Activated CD8-positive, alpha-beta memory T cell treated with anti-CD3 and anti-CD28 coated beads for 1 hour (primary cell): ENCODE measurements around the gene PMIS2.
A peak's percentile ranks its signal among the peaks of the same experiment; 100 is the strongest.
"Not testable (repeated sequence)": the region's sequence is repeated elsewhere in the genome, so short reads cannot be mapped to it uniquely, and the experiment has no call there.

Experiments used
- DNase-seq, 2 donors: peaks; one replicate each; pipeline ENCODE4 v3.0.0-alpha.2; 2020; ENCODE audit warnings: low read depth in 1 of 2; ENCODE audit errors: extremely low read depth in 1 of 2

PMIS2 gene

GRCh38 chr19:35587321-35587720, 1.3 kb downstream of the PMIS2 start:
- DNase-seq = no peak

GRCh38 chr19:35590875-35591274, 4.9 kb downstream of the PMIS2 start:
- DNase-seq = no peak

- DNase-seq = no peak
These were observed 6.3 kb downstream of the PMIS2 start for GRCh38 chr19:35592226-35592625.

- DNase-seq = not testable (repeated sequence)
These were observed 9.1 kb downstream of the PMIS2 start for GRCh38 chr19:35595026-35595425.

DNA sequence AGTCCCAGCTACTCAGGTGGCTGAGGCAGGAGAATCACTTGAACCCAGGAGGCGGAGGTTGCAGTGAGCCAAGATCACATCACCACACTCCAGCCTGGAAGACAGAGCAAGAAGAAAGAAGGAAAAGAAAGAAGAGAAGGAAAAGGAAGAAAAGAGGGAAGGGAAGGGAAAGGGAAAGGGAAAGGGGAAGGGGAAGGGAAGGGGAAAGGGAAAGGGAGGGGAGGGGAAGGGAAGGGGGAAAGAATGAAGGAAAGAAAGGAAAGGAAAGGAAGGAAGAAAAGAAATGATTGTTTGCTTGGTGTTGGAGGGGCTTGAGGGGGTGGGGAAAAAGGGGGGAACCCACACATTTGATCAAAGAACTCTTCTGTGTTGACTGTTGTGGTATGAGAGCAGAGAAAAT, 10.0 kb downstream of the PMIS2 start:
- DNase-seq = no peak

GRCh38 chr19:35596366-35596999, 10.5 kb downstream of the PMIS2 start:
- no peak for DNase-seq

- no peak for DNase-seq
These were observed 16.0 kb downstream of the PMIS2 start for GRCh38 chr19:35601971-35602370.

- not testable (repeated sequence) for DNase-seq
These were observed 18.5 kb downstream of the PMIS2 start for GRCh38 chr19:35604436-35604835.

DNA sequence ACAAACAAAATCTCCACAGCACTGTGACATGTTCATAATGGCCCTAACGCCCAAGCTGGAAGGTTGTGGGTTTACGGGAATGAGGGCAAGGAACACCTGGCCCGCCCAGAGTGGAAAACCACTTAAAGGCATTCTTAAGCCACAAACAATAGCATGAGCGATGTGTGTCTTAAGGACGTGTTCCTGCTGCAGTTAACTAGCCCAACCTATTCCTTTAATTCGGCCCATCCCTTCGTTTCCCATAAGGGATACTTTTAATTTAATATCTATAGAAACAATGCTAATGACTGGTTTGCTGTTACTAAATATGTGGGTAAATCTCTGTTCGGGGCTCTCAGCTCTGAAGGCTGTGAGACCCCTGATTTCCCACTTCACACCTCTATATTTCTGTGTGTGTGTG, 21.2 kb downstream of the PMIS2 start:
- not testable (repeated sequence) for DNase-seq

DNA sequence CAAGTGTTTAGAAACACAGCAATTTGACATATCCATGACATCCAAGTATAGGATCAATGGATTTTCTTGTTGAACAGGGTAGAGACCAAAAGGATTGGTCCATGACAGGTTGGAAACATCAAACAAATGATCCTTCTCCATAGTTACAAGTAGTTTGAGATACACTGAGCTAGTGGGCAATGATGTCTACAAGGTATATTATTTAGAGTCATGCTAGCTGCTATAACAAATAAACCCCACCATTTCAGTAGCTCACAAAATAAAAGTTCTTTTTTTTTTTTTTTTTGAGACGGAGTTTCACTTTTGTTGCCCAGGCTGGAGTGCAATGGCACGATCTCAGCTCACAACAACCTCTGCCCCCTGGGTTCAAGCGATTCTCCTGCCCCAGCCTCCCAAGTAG, 21.7 kb downstream of the PMIS2 start:
- no peak for DNase-seq

- DNase-seq = no peak
These were observed 22.3 kb downstream of the PMIS2 start for GRCh38 chr19:35608251-35608650.

GRCh38 chr19:35609851-35610353, 23.9 kb downstream of the PMIS2 start:
- no peak for DNase-seq

DNA sequence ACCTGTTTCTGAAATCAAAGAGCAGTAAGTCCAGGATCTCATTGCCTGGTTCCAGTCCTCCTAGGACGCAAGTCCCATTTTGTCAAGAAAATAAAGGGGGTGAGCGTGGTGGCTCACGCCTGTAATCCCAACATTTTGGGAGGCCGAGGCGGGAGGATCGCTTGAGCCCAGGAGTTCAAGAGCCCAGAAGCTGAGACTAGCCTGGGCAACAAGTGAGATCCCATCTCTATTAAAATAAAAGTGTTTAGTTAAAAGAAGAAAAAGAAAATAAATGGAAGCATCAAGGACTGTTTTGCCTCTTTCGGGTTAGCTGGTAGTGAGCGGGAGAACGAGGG, 26.2 kb downstream of the PMIS2 start:
- DNase-seq = no peak

DNA sequence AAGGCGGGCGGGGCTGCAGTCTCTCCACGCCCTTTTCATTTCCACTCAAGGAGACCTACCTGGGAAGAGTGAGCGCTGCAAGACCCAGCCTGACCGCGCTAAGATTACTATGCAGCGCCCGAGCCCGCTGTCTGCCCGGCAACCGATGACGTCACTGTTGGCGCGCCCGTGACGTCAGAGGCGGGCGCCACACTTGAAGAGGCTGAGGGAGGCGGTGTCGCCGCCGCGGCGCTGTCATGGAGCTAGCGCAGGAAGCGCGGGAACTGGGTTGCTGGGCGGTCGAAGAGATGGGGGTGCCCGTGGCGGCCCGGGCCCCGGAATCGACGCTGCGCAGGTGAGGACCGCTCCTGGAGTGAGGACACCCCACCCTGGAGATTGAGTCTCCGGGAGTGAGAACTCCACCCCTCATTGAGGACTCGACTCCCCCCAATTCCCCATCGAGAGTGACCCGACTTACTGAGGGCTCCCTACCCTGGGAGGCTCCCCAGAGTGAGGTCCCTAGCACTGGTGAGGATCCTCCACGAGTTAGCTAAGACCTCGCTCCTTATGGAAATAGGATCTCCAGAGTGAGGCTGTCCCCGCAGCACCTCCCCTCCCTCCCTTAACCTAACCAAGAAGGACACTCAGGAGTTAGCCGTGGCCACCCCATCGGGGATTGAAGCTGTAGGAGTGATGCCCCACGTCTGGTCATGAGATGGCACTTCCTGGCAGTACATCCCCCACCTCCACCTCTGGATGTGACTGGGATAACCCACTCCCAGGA, 26.8 kb downstream of the PMIS2 start, which contains the start of gene HAUS5:
Gene HAUS5 (plus strand): TSS at position 177 of the 763 bp plus-strand sequence. CDS start 60 bp downstream, at position 237.
- peak; percentile 82 to 95 for DNase-seq

DNA sequence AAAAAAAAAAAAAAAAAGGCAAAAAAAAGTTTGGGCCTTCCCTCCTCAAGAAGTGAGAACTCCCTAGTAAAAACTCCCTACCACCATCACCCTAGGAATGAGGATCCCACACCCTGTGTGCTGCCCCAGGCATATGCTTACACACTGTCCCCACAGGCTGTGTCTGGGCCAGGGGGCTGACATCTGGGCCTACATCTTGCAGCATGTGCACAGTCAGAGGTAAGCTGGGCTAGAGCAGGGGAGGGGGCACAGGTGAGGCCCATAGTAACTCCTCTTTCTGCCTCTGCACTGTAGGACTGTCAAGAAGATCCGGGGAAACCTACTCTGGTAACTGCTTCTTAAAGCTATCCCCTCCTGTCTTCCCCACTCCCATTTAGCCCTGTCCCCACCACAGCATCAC, 27.6 kb downstream of the PMIS2 start:
- DNase-seq = no peak

DNA sequence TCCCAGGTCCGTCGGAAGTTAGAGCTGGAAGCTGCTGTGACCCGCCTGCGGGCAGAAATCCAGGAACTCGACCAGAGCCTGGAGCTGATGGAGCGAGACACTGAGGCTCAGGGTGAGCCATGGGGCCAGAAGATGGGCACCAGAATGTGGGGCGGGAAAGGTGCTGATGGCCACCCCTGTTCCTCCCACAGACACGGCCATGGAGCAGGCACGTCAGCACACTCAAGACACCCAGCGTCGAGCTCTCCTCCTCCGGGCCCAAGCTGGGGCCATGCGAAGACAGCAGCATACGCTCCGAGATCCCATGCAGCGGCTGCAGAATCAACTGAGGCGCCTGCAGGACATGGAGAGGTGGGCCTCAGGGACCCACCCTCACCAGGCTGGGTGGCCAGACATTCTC, 29.1 kb downstream of the PMIS2 start:
- no peak for DNase-seq

- no peak for DNase-seq
These were observed 32.9 kb downstream of the PMIS2 start for GRCh38 chr19:35618857-35619256.

GRCh38 chr19:35619290-35619923, 33.4 kb downstream of the PMIS2 start:
- DNase-seq = no peak

DNA sequence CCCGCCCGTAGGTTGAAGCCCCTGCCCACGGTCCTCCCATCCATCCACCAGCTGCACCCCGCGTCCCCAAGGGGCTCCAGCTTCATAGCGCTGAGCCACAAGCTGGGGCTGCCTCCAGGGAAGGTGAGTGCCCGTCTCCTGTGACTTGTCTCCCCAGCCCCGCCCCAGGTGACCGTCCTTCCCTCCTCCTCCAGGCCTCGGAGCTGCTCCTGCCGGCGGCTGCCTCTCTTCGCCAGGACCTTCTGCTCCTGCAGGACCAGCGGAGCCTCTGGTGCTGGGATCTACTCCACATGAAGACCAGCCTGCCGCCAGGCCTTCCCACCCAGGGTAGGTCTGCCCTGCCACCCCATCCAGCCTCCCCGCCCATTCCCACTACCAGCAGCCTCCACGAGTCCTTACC, 34.0 kb downstream of the PMIS2 start:
- DNase-seq = no peak

DNA sequence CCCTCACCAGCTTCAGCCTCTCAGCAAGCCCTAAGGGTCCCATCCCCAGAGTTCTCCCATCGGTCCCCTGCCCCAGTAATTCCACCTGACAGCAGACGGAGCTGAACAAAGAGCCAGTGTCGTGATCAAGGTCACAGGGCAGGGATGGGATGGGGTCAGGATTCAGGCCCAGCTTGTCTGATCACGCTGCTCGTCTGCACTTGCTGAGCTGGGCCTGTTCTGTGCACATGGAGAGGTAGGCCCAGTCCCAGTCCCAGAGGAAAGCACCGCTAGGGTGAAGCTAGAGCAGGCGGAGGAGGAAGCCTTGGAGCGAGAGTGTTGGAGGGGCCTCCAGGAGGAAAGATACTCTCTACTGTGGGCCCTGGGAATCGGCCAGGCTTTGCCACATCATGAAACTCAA, 35.7 kb downstream of the PMIS2 start:
- no peak for DNase-seq

- no peak for DNase-seq
These were observed 36.8 kb downstream of the PMIS2 start for GRCh38 chr19:35622750-35623149.
